Left ventricle myocardium superior (tissue), 1 donor: ENCODE measurements around the gene CPSF4L. TPM values are rescaled to one million over a fixed set of nuclear protein-coding genes. Genes with fewer than 3 reads are reported as not detected.
A peak's percentile ranks its signal among the peaks of the same experiment; 100 is the strongest.

ENCODE experiments used
- ATAC-seq: fragments of 200-7000 bp; cut with Tn5 transposase; one replicate; pipeline ENCODE4 v1.9.1; 2020; ENCODE audit warnings: mild to moderate bottlenecking, moderate library complexity
- DNase-seq: peaks from one replicate; pipeline ENCODE4 v3.0.0-alpha.2; 2020
- intact Hi-C: fragments of 100-400 bp; cut with micrococcal nuclease; formaldehyde crosslinking; loops from one replicate; pipeline ENCODE4 v1.11.0; 2022
- total RNA-seq: library from RNA; stranded (reverse); fragmentation: NEBNext Ultra II Directional; extraction: Animal tissue kit (Norgen Biotek cat#: 25700); gene quantifications from one replicate; pipeline ENCODE4 v1.2.1, GENCODE V29; 2021
- donor health status: DM: no; HTN: yes; CAD: no; lungs with severe emphysema.

CPSF4L gene
- total RNA-seq, 1 donor from 2014 or later: not detected

DNA sequence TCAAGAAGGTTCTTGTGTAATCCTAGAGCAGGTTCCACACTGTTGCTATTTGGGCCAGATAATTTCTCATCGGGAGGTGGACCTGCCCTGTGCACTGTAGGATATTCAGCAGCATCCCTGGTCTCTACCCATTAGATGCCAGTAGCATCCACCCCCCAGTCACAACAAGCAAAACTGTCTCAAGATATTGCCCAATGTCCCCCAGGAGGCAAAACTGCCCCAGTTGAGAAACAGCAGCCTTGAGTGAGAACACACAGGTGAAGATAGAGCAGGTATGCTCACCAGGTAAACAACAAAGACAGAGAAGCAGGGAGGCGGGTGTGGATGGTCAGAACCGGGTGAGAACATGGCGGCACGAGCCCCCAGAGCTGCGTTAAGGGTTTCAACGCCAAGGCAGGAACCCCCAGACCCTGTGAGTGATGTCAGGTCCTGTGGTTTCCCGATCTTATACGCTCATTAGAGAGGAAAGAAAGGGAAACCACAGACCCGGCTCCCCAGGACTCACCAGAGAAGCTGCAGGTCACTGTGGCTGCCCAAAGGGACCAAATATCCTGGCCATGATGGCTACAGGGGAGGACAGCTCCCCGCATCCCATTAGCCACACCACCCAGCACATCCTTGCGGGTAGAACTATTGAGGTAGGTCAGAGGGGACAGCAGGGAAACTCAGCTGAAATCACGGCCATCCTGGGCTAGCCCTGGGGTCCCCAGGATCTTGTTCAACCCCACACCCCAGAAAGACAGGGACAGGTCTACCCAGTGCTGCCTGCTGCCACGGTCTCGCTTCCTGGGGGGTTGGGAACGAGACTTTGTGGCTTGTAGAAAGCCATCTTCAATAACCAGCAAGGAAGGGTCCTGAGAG is 28.9 kb upstream of the CPSF4L start:
- ATAC-seq (no peak), DNase-seq (no peak)
- intact Hi-C loops: no loop called here

DNA sequence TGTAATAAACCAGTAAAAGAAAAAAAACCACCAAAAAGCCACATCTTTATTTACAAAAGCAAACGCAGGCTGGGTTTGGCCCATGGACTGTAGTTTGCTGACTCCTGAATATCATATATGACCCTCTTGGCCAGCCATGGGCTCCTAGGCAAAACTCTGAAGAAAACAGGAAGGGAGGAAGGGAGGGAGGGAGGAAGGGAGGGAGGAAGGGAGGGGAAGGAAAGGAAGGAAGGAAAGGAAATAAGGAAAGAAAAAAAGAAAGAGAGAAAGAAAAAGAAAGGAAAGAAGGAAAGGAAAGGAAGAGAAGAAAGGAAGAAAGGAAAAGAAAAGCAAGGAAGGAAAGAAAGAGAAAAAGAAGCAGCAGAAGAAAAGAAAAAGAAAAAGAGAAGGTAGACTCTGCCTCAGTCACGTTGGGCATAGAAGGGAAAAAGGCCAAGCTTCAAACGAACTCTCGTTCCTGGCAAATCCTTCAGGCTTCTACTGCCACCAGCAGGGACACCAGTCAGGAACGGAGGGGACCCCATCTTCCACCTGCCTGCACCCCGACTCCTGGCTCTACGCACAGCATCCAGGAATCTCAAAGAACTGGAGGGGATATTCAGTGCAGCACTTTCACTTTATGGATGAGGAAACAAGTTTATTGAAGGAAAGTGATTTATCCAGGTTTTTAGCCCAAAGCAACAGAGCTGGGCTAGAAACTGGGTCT is 28.0 kb upstream of the CPSF4L start:
- ATAC-seq (no peak), DNase-seq (no peak)
- intact Hi-C loops: no loop called here

DNA sequence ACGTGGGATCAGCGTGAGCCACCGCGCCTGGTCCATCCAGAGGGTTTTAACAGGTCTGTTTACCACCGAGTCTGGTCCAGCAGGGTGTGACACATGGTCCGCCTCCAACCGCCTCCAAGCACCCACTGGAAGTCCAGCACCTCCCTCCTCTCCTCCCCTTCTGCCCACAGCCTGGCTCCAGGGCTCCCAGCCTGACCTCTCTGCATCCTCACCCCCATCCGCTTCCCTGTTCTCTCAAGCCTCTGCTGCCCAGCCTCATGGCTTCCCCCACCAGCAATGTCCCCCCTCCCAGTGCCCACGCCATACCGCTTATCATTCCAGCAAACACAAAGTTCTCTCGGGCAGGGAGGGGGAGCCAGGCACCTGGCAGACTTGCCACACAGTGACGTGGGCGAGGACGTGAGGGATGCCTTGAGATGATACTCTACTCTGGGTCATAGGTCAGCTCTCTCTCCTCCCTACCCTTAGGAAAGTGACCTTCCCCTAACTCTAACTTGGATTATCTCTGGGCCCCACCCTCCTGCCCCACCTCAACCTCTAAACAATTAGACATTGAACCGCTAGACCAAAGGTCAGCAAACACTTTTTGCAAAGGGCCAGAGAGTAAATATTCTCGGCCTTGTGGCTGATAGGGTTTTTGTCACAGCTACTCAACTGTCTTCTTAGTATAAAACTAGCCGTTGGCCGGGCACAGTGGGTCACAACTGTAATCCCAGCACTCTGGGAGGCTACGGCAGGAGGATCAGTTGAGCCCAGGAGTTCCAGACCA is 27.0 kb upstream of the CPSF4L start:
- ATAC-seq (peak; percentile 70), DNase-seq (peak; percentile 84)
- intact Hi-C loops: no loop called here

DNA sequence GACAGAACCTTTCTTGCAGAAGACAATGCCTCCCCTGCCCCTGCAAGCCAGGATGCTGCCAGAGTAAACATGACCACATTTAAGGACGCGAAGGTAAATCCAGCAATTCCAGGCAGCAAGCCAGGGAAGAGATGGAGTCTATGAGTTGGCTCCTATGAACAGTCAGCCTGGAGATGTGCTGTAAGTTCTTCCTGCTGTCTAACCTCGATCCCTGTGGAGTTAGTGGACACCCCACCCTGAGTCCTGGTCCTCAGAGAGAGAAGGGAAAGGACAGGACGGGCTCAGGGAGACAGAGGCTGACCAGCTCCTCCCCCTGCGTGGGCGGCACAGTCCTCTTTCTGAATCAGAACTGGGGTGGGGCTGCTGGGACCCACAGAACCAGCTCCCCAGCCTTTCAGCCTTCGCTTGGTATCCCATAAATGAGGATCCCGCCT is 25.2 kb upstream of the CPSF4L start:
- intact Hi-C loops: no loop called here
- no peak for DNase-seq
- ATAC-seq: no peak

DNA sequence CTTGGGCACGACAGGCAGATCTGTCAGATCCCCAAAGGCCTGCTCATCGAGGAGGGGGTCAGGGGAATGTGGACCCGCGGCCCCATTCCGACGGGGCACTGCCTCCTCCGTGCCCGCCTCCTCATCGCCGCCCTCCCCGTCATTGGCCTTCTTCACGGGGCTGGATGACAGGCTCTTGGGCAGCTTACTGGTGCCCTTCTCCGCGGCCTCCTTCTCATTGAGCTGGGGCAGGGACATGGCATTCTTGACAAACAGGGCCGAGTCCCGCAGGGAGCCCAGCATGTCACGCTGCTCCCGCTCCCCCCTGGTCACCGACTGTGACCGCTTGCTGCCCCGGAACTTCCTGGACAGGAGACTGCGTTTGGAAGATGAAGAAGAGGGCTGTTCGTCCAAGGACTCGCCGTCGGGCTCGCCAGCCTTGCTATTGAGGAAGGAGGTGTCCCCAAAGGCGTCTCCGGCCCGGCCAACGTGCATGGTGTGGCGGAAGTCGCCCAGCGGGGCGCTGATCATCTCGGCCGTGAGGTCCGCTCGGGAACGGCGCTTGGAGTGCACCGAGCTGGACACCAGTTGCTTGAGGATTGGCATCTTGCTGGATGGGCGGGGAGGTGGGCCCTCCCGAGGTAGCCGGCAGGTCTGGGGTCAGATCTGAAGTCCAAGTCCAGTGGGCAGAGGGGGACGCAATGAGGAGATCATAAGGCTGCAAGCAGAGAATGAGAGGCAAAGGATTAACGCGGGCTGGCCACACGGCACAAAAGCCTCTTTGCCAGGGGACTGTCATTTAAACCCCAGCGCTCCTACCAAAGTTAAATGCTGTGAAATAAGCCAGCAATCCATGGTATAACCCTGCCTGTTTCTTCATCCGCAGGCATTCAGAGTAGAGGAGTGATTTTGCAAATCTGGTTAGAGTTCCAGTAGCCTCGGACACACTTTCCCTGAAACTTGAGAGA is 24.5 kb upstream of the CPSF4L start:
- ATAC-seq (no peak), DNase-seq (no peak)
- intact Hi-C loops: no loop called here

DNA sequence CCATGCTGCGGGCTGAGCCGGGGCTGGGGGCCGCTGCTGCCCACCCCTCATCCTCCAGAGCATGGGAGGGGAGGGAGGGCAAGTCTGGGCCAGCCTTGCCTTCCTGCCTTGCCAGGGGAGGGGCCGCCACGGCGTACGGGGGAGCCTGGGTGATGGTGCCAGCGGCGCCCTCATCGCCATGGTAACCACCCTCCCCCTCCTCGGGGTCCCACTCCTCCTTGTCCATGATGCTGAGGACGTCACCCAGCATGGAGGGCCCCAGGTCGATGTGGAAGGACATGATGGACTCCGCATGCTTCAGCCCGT is 23.9 kb upstream of the CPSF4L start:
- DNase-seq (no peak), ATAC-seq (no peak)
- intact Hi-C loops: no loop called here

DNA sequence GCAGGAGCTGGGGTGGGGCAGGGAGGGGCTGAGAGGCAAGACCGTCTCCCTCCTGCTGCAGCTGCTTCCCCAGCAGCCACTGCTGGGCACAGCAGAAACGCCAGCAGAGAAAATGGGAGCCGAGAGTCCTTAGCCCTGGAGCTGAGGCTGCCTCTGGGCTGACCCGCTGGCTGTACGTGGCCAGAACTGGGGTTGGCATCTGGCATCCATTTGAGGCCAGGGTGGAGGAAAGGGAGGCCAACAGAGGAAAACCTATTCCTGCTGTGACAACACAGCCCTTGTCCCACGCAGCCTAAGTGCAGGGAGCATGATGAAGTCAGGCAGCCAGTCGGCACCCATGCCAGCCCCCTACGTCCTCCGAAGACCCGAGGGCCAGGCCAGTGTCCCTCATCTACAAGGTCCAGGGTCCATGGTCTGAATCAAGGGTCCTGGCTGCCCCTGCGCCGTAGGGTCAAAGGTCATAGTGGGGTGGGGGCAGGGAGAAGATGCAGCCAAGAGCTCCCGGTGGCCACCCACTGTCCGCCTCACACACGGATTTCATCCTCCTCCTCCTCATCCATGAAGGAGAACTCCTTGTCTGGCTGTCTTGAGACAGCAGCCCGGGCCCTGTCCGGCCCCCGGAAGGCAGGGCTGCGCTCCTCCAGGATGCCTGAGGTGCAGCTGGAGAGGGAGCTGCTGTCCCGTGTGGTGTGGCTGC is 23.4 kb upstream of the CPSF4L start:
- intact Hi-C loops: no loop called here
- ATAC-seq (no peak), DNase-seq (no peak)

DNA sequence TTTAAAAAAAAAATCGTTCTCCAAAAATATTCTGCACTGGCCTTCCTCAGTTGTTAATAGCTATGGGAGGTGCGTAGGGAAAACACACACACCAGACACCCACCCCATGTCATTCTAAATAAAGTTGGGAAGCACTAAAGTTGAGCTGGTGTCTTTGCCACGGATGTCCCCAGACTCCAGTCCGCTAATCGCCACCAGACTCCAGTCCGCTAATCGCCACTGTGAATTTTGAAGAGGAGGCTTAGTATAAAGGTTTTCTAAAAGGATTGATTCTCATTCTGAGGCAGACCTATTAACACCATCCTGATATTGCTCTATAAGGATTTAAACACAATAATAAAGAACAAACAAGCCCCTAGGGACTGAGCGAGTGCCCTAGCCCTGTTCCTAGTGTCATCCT is 22.7 kb upstream of the CPSF4L start:
- intact Hi-C loops: no loop called here

DNA sequence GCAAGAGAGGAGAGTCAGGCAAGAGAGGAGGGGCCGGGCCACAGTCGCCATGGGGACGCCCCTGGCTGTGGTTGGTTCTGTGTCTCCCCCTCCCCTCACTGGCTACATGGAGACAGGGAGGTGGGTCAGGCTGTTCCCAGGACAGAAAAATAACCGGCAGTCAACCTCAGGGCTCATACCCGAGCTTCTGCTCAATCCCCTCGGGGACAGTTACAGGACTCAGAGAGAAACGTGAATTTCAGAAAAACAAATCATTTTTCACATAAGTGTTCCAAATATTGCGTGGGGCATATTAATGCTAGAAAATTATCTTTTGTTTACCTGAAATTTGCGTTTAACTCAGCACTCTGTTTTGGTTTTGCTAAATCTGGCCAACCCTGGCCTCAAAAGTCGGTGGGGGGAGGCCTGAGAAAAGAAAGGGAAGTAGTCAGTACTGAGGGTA is 22.2 kb upstream of the CPSF4L start:
- intact Hi-C loops: no loop called here
- DNase-seq (no peak), ATAC-seq (no peak)

More for the DNA sequence above, 22.7 kb upstream of the CPSF4L start:
- DNase-seq: no peak
- no peak for ATAC-seq

DNA sequence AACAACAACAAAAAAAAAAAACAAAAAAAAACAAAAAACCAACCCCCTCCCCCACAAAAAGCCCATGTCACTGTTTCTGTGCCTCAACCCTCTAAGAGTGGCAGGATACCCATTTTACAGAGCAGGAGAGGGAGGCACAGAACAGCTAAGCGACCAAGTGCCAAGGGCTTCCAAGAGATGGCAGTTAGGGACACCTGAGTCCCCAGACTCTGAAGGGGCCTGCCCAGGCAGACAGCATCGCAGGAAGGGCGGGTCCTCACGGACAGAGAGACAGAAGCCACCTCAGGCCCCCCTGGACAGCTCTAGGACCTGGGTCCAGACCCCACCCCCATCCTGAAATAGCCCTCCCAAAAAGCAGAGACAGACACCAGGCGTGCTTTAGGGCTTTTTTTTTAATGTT is 21.6 kb upstream of the CPSF4L start:
- DNase-seq: no peak
- intact Hi-C loops: no loop called here
- no peak for ATAC-seq

DNA sequence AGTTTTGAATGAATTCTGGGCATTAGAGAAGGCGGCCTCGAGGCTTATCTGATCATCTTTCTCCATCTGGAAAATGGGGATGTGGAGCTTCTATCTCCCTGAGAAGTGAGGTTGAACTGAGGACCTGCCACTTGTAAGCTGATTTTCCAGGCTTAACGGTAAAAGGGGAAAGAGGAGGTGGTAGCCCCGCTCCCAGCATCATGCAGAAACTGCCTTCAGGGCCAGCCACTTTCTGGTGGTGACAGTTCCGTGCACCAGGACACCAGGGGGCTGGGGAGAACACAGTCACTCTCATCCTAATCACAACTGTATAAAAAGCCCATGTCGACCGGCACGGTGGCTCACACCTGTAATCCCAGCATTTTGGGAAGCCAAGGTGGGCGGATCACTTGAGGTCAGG is 20.9 kb upstream of the CPSF4L start:
- DNase-seq (no peak), ATAC-seq (no peak)
- intact Hi-C loops: no loop called here

DNA sequence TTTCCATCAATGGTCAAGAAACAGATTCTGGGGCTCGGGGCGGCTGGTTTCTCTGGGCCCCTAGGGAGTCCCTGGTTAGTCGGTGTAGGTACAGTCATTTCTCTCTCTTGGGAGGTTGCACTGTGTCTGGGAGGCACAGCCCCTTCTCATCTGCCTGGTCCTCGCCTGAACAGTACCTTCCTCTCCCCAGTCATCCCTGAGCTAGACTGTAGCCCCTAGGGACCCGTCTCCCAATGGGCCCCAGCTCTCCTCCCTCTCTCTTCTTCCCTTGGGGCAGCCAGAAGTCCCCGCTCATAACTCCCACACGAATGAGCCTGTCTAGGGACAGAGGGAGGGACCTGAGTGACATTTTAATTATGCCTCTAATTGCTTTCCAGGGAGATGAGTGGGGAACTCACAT is 20.2 kb upstream of the CPSF4L start:
- intact Hi-C loops: no loop called here
- DNase-seq (no peak), ATAC-seq (no peak)

DNA sequence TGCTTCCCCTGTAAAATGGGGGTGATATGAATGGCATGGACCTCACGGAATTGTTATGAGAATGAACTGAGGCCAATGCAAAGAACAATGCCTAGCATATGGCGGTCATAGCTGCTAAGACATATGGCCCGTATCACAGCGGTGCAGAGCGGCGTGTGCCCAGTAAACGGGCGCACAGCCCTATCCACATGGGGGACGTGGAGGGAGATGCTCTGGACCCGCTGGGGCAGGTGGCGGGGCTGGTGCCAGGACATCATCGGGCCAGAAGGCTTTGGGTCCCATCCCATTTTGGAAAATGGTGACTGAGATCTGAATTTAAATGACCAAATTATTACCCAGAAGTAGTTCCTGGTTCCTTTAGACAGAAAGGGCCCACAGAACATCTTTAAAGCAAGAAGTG is 18.5 kb upstream of the CPSF4L start:
- ATAC-seq (no peak), DNase-seq (no peak)
- intact Hi-C loops: no loop called here

DNA sequence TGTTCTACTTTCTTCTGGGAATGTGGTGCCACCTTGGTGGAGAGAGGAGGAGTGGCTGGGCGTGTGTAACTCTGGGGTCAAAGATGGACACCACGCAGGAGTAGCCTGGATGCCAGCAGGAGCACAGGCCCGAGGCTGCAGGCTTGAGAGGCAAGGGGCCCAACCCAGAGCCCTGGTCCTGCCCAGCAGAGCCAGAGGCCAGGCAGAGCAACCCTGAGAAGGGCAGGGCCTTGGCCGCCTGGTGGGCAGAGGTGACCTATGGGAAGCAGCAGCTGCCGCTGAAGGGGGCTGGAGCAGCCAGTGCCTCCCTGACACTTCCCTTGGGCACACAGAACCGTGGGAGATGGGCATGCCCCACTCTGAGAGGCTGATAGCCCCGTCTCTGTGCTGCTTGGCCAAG is 18.0 kb upstream of the CPSF4L start:
- intact Hi-C loops: no loop called here
- no peak for DNase-seq
- ATAC-seq: no peak

DNA sequence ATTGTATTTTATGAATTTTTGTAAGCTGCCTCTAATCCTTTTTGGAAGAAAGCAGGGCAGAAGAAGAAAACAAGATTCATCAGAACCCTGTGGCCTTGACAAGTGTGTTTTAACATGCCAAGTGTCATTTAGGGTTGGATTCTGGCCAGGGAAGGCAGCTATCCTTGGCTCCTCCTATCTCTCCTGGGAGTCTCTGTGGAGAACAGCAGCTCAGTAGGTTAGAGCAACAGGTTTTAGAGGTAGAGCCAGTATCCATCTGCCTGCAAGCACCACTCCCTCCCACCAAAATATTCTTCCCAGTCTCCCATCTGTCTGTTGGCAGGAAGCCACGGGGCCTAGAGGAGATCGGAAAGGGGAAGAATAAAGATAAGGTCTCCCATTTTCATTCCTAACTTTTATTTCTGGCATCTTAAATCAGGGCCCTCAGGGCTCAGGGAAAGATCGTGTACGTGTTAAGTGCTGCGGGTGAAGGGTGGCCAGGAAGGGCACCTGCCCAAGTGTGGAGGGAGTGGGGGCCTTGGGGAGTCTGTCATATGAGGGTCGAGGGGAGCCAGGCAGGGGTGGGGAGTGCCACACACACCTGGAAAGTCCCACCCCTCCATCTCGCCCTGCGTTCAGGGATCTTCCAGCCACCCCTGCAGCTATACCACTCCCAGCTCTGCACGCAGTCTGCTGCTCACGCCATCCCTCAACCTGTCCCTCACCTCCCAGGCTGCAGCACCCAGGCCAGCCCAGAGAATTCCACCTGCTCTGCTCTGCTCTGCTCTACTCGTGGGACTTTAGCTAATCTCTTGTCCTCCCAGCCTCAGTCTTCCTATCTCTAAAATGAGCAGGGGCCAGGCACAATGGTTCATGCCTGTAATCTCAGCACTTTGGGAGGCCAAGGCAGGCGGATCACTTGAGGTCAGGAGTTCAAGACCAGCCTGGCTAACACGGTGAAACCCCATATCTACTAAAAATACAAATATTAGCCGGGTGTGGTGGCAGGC is 17.1 kb upstream of the CPSF4L start:
- DNase-seq: peak; percentile 59
- ATAC-seq: peak; percentile 76
- intact Hi-C loops: no loop called here

DNA sequence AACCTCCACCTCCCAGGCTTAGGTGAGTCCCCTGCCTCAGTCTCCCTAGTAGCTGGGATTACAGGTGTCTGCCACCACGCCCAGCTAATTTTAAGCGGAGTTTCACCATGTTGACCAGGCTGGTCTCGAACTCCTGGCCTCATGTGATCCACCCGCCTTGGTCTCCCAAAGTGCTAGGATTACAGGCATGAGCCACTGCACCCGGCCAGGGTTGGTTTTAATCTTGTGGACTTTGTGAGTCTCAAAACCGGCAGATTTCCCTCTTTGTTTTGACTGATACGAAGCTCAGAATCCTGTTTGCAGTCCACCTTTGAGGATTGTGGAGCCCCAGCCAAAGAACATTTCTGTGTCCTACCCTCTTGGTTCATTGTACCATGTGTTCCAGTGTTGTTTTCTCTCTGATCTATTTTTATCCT is 16.4 kb upstream of the CPSF4L start:
- ATAC-seq (peak; percentile 72), DNase-seq (no peak)
- intact Hi-C loops: no loop called here

DNA sequence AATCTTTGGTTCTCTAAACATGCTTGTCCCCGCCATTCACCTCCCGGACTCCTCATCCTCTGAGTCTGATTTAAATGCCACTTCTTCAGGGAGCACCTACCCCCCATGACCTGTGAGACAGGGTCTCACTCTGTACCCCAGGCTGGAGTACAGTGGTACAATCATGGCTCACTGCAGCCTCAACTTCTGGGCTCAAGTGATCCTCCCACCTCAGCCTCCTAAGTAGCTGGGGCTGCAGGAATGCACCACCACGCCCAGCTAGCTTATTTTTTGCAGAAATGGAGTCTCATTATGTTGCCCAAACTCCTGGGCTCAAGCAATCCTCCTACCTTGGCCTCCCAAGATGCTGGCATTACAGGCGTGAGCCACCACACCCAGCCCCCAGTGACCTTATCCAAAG is 12.8 kb upstream of the CPSF4L start:
- ATAC-seq (no peak), DNase-seq (no peak)
- intact Hi-C loops: no loop called here

DNA sequence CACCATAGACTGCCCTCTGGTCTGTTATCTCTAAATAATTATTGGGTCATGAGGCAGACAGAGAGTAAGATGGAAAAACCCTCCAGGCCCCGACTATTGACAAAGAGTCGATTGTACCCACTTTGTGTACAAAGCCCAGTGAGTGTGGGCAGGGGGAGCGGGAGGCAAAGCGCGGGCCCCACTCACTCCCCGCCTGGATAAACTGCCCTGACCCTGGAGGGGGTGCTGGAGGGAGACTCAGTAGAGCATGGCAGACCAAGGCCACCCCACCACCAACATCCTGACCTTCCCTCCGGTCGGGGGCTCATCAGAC is 11.2 kb upstream of the CPSF4L start:
- intact Hi-C loops: no loop called here
- DNase-seq: no peak
- ATAC-seq: no peak
